ENCODE measurements around the gene COMMD6.

Gene COMMD6

GRCh38 chr13:75544681-75545330, 7.2 kb upstream of the COMMD6 start:
- no peak overlapping the region for H3K4me2 ChIP-seq (ENCODE audit: low read depth, low read length)
- no peaks in the 10 kb centered on the region for H3F3A ChIP-seq (ENCODE audit: insufficient read depth, low read length)
- H3K9me3 ChIP-seq (replicated peaks; ENCODE audit: insufficient read depth, low read length): no peaks in the 10 kb centered on the region
- peaks cover 2% of the 10 kb centered on the region for H3K79me2 ChIP-seq (ENCODE audit: low read length)
- no peaks in the 10 kb centered on the region for H3K27me3 ChIP-seq (replicated peaks; ENCODE audit: insufficient read depth, low read length)
- H3K36me3 ChIP-seq (replicated peaks; ENCODE audit: insufficient read depth, low read length): no peaks in the 10 kb centered on the region
- H3K4me1 ChIP-seq (ENCODE audit: low read length): no peaks in the 10 kb centered on the region
- H3K9ac ChIP-seq (ENCODE audit: low read length): no peak overlapping the region
- H4K20me1 ChIP-seq (ENCODE audit: insufficient read depth, low read length): no peaks in the 10 kb centered on the region
- no peak overlapping the region for H3K27ac ChIP-seq (ENCODE audit: low read length)
- H2AFZ ChIP-seq (ENCODE audit: low read length): no peak overlapping the region
- no peaks in the 10 kb centered on the region for H3K9me2 ChIP-seq (replicated peaks; ENCODE audit: insufficient read depth, low read length)
- no peak for TF ChIP-seq EZH2 (optimal IDR thresholded peaks at IDR 0.05; ENCODE audit: low read depth, low read length)
- no peak for TF ChIP-seq EZH2phosphoT487 (IDR thresholded peaks at IDR 0.05; ENCODE audit: low read length)
- TF ChIP-seq CTCF (IDR thresholded peaks at IDR 0.05; ENCODE audit: low read length): no peak
- H3K4me3 ChIP-seq (ENCODE audit: low read length): no peak overlapping the region
- no peak for DNase-seq

GRCh38 chr13:75541961-75542360, 4.3 kb upstream of the COMMD6 start:
- Histone ChIP-seq H3K79me2 (ENCODE audit: low read length) (peaks cover 5% of the 10 kb centered on the region; the same call in 1 of the 2 replicates), H3F3A (ENCODE audit: insufficient read depth, low read length) (no peaks in the 10 kb centered on the region), H3K9ac (ENCODE audit: low read length) (no peak overlapping the region), H3K36me3 (replicated peaks; ENCODE audit: insufficient read depth, low read length) (no peaks in the 10 kb centered on the region), H3K4me3 (ENCODE audit: low read length) (no peak overlapping the region), H3K4me2 (ENCODE audit: low read depth, low read length) (no peak overlapping the region), H3K27ac (ENCODE audit: low read length) (no peak overlapping the region), H3K9me3 (replicated peaks; ENCODE audit: insufficient read depth, low read length) (no peaks in the 10 kb centered on the region), H3K4me1 (ENCODE audit: low read length) (0 out of 2 replicates have a peak, but pooled peaks cover 2% of the 10 kb centered on the region), H3K27me3 (replicated peaks; ENCODE audit: insufficient read depth, low read length) (no peaks in the 10 kb centered on the region), H2AFZ (ENCODE audit: low read length) (no peak overlapping the region), H4K20me1 (ENCODE audit: insufficient read depth, low read length) (no peaks in the 10 kb centered on the region), H3K9me2 (replicated peaks; ENCODE audit: insufficient read depth, low read length) (no peaks in the 10 kb centered on the region)
- TF ChIP-seq CTCF (IDR thresholded peaks at IDR 0.05; ENCODE audit: low read length): no peak
- no peak for DNase-seq

- no peak overlapping the region for H3K4me3 ChIP-seq (ENCODE audit: low read length)
- no peak for DNase-seq
- no peak overlapping the region for H3K9ac ChIP-seq (ENCODE audit: low read length)
- no peaks in the 10 kb centered on the region for H3K27me3 ChIP-seq (replicated peaks; ENCODE audit: insufficient read depth, low read length)
- H2AFZ ChIP-seq (ENCODE audit: low read length): no peak overlapping the region
- H3K9me3 ChIP-seq (replicated peaks; ENCODE audit: insufficient read depth, low read length): no peaks in the 10 kb centered on the region
- H3K79me2 ChIP-seq (ENCODE audit: low read length): peaks cover 11% of the 10 kb centered on the region
- no peak overlapping the region for H3K4me2 ChIP-seq (ENCODE audit: low read depth, low read length)
- H3K4me1 ChIP-seq (ENCODE audit: low read length): 0 out of 2 replicates have a peak, but pooled peaks cover 9% of the 10 kb centered on the region
- no peak for TF ChIP-seq CTCF (IDR thresholded peaks at IDR 0.05; ENCODE audit: low read length)
- no peak for TF ChIP-seq EZH2 (optimal IDR thresholded peaks at IDR 0.05; ENCODE audit: low read depth, low read length)
- no peak for TF ChIP-seq EZH2phosphoT487 (IDR thresholded peaks at IDR 0.05; ENCODE audit: low read length)
- H4K20me1 ChIP-seq (ENCODE audit: insufficient read depth, low read length): no peaks in the 10 kb centered on the region
- H3K9me2 ChIP-seq (replicated peaks; ENCODE audit: insufficient read depth, low read length): no peaks in the 10 kb centered on the region
- no peak overlapping the region for H3K27ac ChIP-seq (ENCODE audit: low read length)
- no peaks in the 10 kb centered on the region for H3F3A ChIP-seq (ENCODE audit: insufficient read depth, low read length)
- H3K36me3 ChIP-seq (replicated peaks; ENCODE audit: insufficient read depth, low read length): no peaks in the 10 kb centered on the region
Measured at GRCh38 chr13:75541287-75541686, 3.6 kb upstream of the COMMD6 start.

Measured in MM.1S (cell line).